ENCODE measurements around the gene CYP4F3. TPM values are rescaled to one million over a fixed set of nuclear protein-coding genes. Genes with fewer than 3 reads are reported as not detected.
A peak's percentile ranks its signal among the peaks of the same experiment; 100 is the strongest.

The CYP4F3 gene
- polyA plus RNA-seq, 3 donors, result 0.56 to 1.2 (median 0.92) TPM

GRCh38 chr19:15616627-15617270 lies 23.9 kb upstream of the CYP4F3 start:
- Mint-ChIP-seq H3K36me3 (no peaks in the 10 kb centered on the region), H3K4me3 (no peak overlapping the region), H3K27me3 (ENCODE audit: low read depth in 3 of 3) (peaks cover 11 to 14% (median 12%) of the 10 kb centered on the region in 3 donors), H3K9me3 (peaks cover 0 to 1% (median 0%) of the 10 kb centered on the region in 7 donors), H3K27ac (peak overlapping the region in 1 of 7 donors; percentile 25), H3K4me1 (peaks cover 10% of the 10 kb centered on the region)
- TF ChIP-seq CTCF (IDR thresholded peaks at IDR 0.05), result no peak
- no peak overlapping the region for H2AFZ ChIP-seq (ENCODE audit: insufficient read depth, low read depth, low read length, poor library complexity, severe bottlenecking)
- H3K9me3 ChIP-seq (replicated peaks in 1 of 2; ENCODE audit: control insufficient read depth in 1 of 2, insufficient read depth in 1 of 2, low read length in 2 of 2), result no peaks in the 10 kb centered on the region
- no peaks in the 10 kb centered on the region for H4K20me1 ChIP-seq (ENCODE audit: insufficient read depth, low read length)
- no peaks in the 10 kb centered on the region for H3K4me1 ChIP-seq (ENCODE audit: control insufficient read depth in 1 of 2, insufficient read depth in 2 of 2, low read length in 2 of 2)
- no peak overlapping the region for H3K4me2 ChIP-seq (replicated peaks; ENCODE audit: extremely low read depth, low read length, poor library complexity, severe bottlenecking)
- intact Hi-C loops (cut with micrococcal nuclease), result no loop called here
- DNase-seq, result no peak
- no peak overlapping the region for H3K4me3 ChIP-seq (replicated peaks in 1 of 3; ENCODE audit: low read depth in 2 of 3, low read length in 3 of 3)
- no peaks in the 10 kb centered on the region for H3K79me2 ChIP-seq (ENCODE audit: insufficient read depth, low read length)
- no peaks in the 10 kb centered on the region for H3K27me3 ChIP-seq (ENCODE audit: control insufficient read depth in 2 of 2, insufficient read depth in 2 of 2, low read length in 2 of 2)
- H3K36me3 ChIP-seq (replicated peaks in 1 of 2; ENCODE audit: control insufficient read depth in 1 of 2, insufficient read depth in 2 of 2, low read length in 2 of 2), result no peaks in the 10 kb centered on the region
- H3K9ac ChIP-seq (ENCODE audit: insufficient read depth, low read length, poor library complexity, severe bottlenecking), result no peak overlapping the region
- 85% methylated on average over 4 of the region's 7 CpGs for WGBS (ENCODE audit: insufficient coverage)
- H3K27ac ChIP-seq (ENCODE audit: low read depth in 1 of 2, low read length in 2 of 2), result no peak overlapping the region

- no peaks in the 10 kb centered on the region for H3K4me1 ChIP-seq (ENCODE audit: control insufficient read depth in 1 of 2, insufficient read depth in 2 of 2, low read length in 2 of 2)
- H4K20me1 ChIP-seq (ENCODE audit: insufficient read depth, low read length), result no peaks in the 10 kb centered on the region
- Mint-ChIP-seq H3K9me3 (peaks cover 0 to 1% (median 0%) of the 10 kb centered on the region in 7 donors), H3K27ac (no peak overlapping the region), H3K27me3 (ENCODE audit: low read depth in 3 of 3) (peaks cover 12 to 14% (median 12%) of the 10 kb centered on the region in 3 donors), H3K4me1 (peaks cover 10% of the 10 kb centered on the region), H3K4me3 (no peak overlapping the region), H3K36me3 (no peaks in the 10 kb centered on the region)
- WGBS (ENCODE audit: insufficient coverage), result 88% methylated on average over 2 of the region's 5 CpGs
- no peak overlapping the region for H3K27ac ChIP-seq (ENCODE audit: low read depth in 1 of 2, low read length in 2 of 2)
- no peak for TF ChIP-seq CTCF (IDR thresholded peaks at IDR 0.05)
- H3K9me3 ChIP-seq (replicated peaks in 1 of 2; ENCODE audit: control insufficient read depth in 1 of 2, insufficient read depth in 1 of 2, low read length in 2 of 2), result no peaks in the 10 kb centered on the region
- H3K36me3 ChIP-seq (replicated peaks in 1 of 2; ENCODE audit: control insufficient read depth in 1 of 2, insufficient read depth in 2 of 2, low read length in 2 of 2), result no peaks in the 10 kb centered on the region
- no peaks in the 10 kb centered on the region for H3K79me2 ChIP-seq (ENCODE audit: insufficient read depth, low read length)
- H3K4me3 ChIP-seq (replicated peaks in 1 of 3; ENCODE audit: low read depth in 2 of 3, low read length in 3 of 3), result no peak overlapping the region
- H3K9ac ChIP-seq (ENCODE audit: insufficient read depth, low read length, poor library complexity, severe bottlenecking), result no peak overlapping the region
- intact Hi-C loops (cut with micrococcal nuclease), result no loop called here
- H3K4me2 ChIP-seq (replicated peaks; ENCODE audit: extremely low read depth, low read length, poor library complexity, severe bottlenecking), result no peak overlapping the region
- no peak overlapping the region for H2AFZ ChIP-seq (ENCODE audit: insufficient read depth, low read depth, low read length, poor library complexity, severe bottlenecking)
- no peaks in the 10 kb centered on the region for H3K27me3 ChIP-seq (ENCODE audit: control insufficient read depth in 2 of 2, insufficient read depth in 2 of 2, low read length in 2 of 2)
- DNase-seq, result no peak
Measured at GRCh38 chr19:15618321-15618720, 22.4 kb upstream of the CYP4F3 start.

All from CD14-positive monocyte (primary cell).